Measurements from ENCODE around the gene SP4. TPM values are rescaled to one million over a fixed set of nuclear protein-coding genes. Genes with fewer than 3 reads are reported as not detected.

Gene SP4
- total and polyA plus RNA-seq, 2 donors (not counting 3 experiments of a cell fraction or from before 2014, with no cell fraction given) = 3.3 to 8.8 TPM

- H2AFZ ChIP-seq (ENCODE audit: low read depth, low read length) = no peak overlapping the region
- intact Hi-C loops (cut with micrococcal nuclease) = no loop called here
Observed at GRCh38 chr7:21514062-21514461, 86.2 kb downstream of the SP4 start.

More at GRCh38 chr7:21514062-21514461, 86.2 kb downstream of the SP4 start:
- no peak overlapping the region for H3K4me2 ChIP-seq (ENCODE audit: insufficient read depth, low read length)
- H3K36me3 ChIP-seq (ENCODE audit: control insufficient read depth in 2 of 2, extremely low read depth in 1 of 2, insufficient read depth in 2 of 2, low read length in 2 of 2) = no peaks in the 10 kb centered on the region
- ChIA-PET POLR2A (no interaction called here), CTCF (interaction anchor here (1.4 to 1.9 kb wide), 2 partner anchors 14 to 260 kb away, joined by 6 to 7 read pairs; no protein-coding TSS in a partner anchor)
- H3K9ac ChIP-seq (replicated peaks; ENCODE audit: extremely low read depth, insufficient read depth, low read length) = no peak overlapping the region
- H3K4me1 ChIP-seq (ENCODE audit: control insufficient read depth, extremely low read depth, insufficient read depth, low read length) = no peaks in the 10 kb centered on the region
- H3K79me2 ChIP-seq (ENCODE audit: control insufficient read depth, insufficient read depth, low read length) = no peaks in the 10 kb centered on the region
- BruUV-seq (replicated peaks) = no TSS peak
- H3K27ac ChIP-seq (ENCODE audit: insufficient read depth, low read depth, low read length) = no peak overlapping the region
- no peaks in the 10 kb centered on the region for H3K9me1 ChIP-seq (replicated peaks; ENCODE audit: control insufficient read depth, extremely low read depth, insufficient read depth, low read length)
- DNase-seq (ENCODE audit: low read depth, low spot score) (no peak), FAIRE-seq (no peak)
- dilution Hi-C loops (cut with MboI; ENCODE audit: extremely low pct_ligation_motif_present, low sequenced_read_pairs) = no loop called here
- no peaks in the 10 kb centered on the region for H3K9me3 ChIP-seq (replicated peaks; ENCODE audit: control insufficient read depth, insufficient read depth, low read length)
- no peak for TF ChIP-seq POLR2A (IDR thresholded peaks at IDR 0.05; ENCODE audit: low read depth, low read length)
- no peak for TF ChIP-seq JUN (IDR thresholded peaks at IDR 0.05; ENCODE audit: borderline replicate concordance, insufficient read depth, insufficient read length, low read depth)
- no peak for TF ChIP-seq MAX (IDR thresholded peaks at IDR 0.05; ENCODE audit: insufficient read depth, insufficient read length)
- TF ChIP-seq FOS (IDR thresholded peaks at IDR 0.05; ENCODE audit: borderline replicate concordance, insufficient read depth, low read length) = no peak
- TF ChIP-seq GATA2 (IDR thresholded peaks at IDR 0.05; ENCODE audit: insufficient read depth, insufficient read length, low read depth, low read length) = no peak
- no peak for TF ChIP-seq POLR2AphosphoS5 (IDR thresholded peaks at IDR 0.05; ENCODE audit: insufficient read depth, low read depth, low read length)
- TF ChIP-seq EZH2 (IDR thresholded peaks at IDR 0.05; ENCODE audit: borderline replicate concordance, low read depth, low read length, severe bottlenecking) = no peak
- TF ChIP-seq CTCF (IDR thresholded peaks at IDR 0.05; ENCODE audit: extremely low read depth in 1 of 2, insufficient read depth in 1 of 2, low read depth in 1 of 2, low read length in 2 of 2) = no peak
- no peak for TF ChIP-seq MYC (IDR thresholded peaks at IDR 0.05; ENCODE audit: low read depth, low read length)
- no peak overlapping the region for H3K4me3 ChIP-seq (replicated peaks in 1 of 3; ENCODE audit: insufficient read depth in 1 of 3, low read depth in 1 of 3, low read length in 3 of 3)
- H3K27me3 ChIP-seq (ENCODE audit: control insufficient read depth in 2 of 2, insufficient read depth in 2 of 2, low read length in 2 of 2) = no peaks in the 10 kb centered on the region
- H4K20me1 ChIP-seq (replicated peaks; ENCODE audit: control insufficient read depth, extremely low read depth, insufficient read depth, low read length) = no peaks in the 10 kb centered on the region
